Epithelial cell of proximal tubule (primary cell): Measurements from ENCODE around the gene WARS2. TPM values are rescaled to one million over a fixed set of nuclear protein-coding genes. Genes with fewer than 3 reads are reported as not detected.

Source experiments
- DNase-seq: peaks from one replicate; pipeline ENCODE4 v3.0.0-alpha.2; 2011; ENCODE audit warnings: low read depth
- H3K4me3 ChIP-seq: 2 replicates; pipeline ENCODE4 v1.5.1; 2011; ENCODE audit warnings: low read depth, mild to moderate bottlenecking, low read length
- total RNA-seq: library from RNA; depleted of rRNA; stranded (reverse); fragments of >200 nt; gene quantifications from 2 replicates; pipeline ENCODE4 v1.2.3, GENCODE V29; 2015
- TF ChIP-seq, protein P1 (sequence below): conservative IDR thresholded peaks from 2 replicates; pipeline ENCODE4 v1.5.1; 2012; ENCODE audit warnings: low read depth, mild to moderate bottlenecking, low read length

The WARS2 gene
- total RNA-seq, 1 donor from 2014 or later, result 14.8 TPM

DNA sequence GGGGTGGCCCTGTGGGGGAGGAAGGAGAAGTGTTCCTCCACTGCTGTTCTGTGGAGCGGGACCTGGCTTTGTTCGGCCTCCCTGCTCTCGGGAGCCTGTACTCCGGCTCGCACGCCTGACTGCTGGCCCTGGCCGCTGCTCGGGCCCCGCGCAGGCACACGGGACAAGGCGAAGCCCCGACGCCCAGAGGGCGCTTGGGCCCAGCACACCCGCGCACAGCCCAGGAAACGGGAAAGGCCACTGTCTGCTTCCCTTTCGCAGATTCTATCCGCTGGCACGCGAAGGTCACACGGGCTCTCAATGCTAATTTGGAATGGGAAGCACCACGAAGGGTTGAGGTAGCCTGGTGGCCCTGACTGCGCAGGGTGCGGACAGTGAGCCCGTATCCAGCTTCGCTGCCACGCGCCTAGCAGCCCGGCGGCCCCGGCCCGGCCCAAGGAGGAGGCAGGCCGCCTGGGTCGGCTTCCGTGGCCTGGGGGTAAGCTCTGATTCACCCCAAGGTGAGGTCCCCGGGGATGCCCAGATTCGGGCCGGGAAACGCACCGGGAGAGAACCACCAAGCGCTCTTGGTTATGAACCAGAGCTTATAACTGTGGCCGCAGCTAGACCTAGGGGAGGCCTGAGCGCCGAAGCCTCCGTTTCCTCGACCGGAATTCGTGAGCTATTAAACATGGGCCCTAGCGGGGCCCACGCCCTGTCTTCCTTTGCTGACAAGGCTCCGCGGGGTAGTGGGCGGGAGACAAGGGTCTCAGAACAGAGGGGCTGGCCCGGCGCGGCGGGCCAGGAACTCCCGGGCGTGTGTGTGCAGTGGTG, 132.6 kb downstream of the WARS2 start:
- no peak for DNase-seq
- TF ChIP-seq, protein P1, sequence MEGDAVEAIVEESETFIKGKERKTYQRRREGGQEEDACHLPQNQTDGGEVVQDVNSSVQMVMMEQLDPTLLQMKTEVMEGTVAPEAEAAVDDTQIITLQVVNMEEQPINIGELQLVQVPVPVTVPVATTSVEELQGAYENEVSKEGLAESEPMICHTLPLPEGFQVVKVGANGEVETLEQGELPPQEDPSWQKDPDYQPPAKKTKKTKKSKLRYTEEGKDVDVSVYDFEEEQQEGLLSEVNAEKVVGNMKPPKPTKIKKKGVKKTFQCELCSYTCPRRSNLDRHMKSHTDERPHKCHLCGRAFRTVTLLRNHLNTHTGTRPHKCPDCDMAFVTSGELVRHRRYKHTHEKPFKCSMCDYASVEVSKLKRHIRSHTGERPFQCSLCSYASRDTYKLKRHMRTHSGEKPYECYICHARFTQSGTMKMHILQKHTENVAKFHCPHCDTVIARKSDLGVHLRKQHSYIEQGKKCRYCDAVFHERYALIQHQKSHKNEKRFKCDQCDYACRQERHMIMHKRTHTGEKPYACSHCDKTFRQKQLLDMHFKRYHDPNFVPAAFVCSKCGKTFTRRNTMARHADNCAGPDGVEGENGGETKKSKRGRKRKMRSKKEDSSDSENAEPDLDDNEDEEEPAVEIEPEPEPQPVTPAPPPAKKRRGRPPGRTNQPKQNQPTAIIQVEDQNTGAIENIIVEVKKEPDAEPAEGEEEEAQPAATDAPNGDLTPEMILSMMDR, result no peak
- H3K4me3 ChIP-seq, result peak overlapping the region; percentile 52

DNA sequence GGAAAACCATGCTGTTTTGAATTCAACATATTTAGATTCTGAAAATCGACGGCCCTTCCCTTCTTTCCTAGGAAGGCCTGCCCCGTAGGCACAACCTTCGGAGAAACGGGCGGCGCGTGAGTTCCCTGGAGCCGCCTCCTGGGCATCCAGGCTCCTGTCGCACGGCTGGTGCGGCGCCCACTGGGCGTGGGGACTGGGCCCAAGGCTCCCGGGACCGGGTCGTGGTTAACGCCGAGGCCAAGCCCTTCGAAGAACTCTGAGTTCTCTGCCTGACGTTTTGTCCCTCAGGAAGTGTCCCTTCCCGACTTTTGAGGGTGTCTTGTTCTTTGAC, 133.1 kb downstream of the WARS2 start:
- H3K4me3 ChIP-seq, result no peak overlapping the region
- no peak for DNase-seq
- TF ChIP-seq, protein P1, result no peak

DNA sequence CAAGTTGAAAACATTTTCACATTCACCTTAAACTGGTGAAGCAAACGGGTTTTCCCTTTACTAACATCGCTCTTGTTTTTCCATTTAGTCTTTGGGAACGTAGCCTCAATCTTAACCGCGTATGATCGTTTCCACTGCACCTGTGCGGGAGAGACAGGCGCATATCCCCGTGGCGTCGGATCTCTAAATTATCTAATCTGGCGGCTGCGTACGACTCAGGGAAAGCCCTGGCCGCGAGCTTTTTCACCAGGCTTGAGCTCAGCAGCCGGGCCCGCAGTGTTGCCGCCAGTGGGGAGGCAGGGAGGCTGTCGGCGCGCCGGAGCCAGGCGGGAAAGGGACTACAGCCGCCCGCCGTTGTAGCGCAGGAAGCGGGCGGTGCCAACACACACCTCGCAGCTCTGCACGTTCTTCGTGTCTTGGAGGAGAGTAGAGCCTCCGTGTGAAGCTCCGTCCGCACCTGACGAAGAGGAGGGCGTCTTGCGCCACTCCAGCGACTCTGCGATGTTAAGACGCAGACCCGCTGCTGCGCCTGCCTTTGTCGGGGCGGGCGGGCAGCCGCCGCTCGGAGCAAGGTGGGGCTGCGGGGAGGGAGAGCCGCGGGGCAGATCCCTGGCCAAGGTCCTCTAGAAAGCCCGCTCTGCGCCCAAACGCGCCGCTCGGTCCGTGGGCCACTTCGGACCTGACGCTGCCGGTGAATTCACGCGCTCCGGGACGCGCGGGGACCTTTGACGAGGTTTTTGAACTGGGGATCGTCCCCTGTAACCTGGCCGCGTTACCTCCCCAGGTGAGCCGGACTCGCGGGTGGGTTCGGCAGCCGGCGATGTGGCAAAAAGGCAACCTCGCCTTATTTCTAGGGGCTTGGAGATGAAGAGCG, 133.8 kb downstream of the WARS2 start:
- TF ChIP-seq, protein P1, result no peak
- H3K4me3 ChIP-seq, result peak overlapping the region; percentile 19
- DNase-seq, result no peak

DNA sequence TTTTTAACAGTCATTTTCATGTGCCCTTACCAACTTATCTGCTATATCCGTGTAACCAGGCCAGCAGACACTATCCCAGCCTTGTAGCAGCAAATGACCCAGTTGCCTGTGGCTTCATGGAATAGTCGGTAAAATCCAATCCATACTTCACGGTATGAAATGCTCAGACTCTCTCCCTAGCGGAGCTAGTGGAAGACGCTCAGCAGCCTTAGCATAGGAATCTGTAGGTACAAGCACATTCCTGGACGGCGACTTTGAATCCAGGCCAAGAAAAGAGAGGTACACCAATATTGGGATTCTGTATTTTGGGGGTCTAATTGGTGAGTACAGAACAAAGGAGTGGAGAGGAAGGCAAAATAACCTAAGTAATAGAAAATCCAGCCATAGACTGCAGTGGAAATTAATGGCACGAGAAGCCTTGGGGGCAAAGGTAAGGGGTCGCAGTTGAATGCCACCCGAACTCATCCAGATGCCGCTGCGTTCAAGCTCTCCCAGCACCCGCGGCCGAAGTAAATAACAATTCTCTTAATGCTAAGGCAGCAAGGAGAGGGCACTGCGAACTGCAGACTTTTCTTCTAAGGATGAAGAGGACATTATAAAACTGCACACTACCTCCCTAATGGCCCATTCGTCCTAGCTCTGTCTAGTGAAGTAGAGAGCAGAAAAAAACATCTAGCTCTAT, 134.6 kb downstream of the WARS2 start:
- TF ChIP-seq, protein P1, result no peak
- no peak for DNase-seq
- no peak overlapping the region for H3K4me3 ChIP-seq

DNA sequence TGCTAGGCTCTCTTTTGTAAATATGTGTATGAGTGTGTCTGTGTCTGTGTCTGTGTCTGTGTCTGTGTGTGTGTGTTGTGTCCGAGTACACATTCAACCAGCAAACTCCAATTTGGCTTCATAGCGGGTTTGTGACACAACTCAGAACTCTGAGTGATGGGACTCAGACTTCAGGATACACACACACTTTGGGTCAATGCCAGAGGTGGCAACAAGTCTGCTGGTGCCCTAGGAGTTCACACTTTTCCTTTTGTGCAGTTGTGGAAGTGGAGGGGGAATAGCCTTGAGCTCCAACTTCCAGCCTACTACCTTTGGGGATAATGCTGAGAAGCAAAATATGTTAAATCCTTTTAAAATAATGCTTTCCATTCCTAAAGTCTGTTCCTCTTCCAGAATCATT, 135.7 kb downstream of the WARS2 start:
- no peak for DNase-seq
- TF ChIP-seq, protein P1, result no peak
- H3K4me3 ChIP-seq, result no peak overlapping the region

DNA sequence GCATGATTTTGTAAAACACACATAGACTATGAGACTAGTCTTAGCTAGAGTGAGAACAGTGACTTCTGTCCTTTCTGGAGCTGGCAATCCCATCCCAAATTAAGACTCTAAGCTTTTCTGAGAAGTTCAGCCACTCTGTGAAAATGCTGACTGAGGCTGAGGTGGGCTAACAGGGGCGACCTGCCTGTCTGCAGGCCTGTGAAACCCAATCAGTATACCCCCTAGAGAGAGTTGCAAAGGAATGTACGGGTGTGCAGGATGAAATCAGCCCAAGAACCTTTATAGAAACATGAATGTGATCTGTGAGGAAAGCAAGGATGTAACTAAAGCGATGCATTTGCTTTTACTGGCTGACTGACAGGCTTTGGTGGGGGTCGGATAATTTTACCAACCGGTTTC, 136.3 kb downstream of the WARS2 start:
- DNase-seq, result no peak
- TF ChIP-seq, protein P1, result no peak
- no peak overlapping the region for H3K4me3 ChIP-seq
